A673 (cell line): Measurements from ENCODE around the gene TARBP1. TPM values are rescaled to one million over a fixed set of nuclear protein-coding genes. Genes with fewer than 3 reads are reported as not detected.

ENCODE experiments used
- BruUV-seq: library from RNA; stranded (reverse); fragments of 400-500 nt; replicated peaks from 2 replicates; lab custom pipeline; 2021; lab: Mats Ljungman, UMichigan
- CTCF ChIA-PET: fragments of 300-600 bp; sonication (Branson Sonifier 250); formaldehyde crosslinking; loops from one replicate; lab custom pipeline; 2022; ENCODE audit warnings: antibody characterized with exemption; lab: Charles Lee
- POLR2A ChIA-PET: fragments of 300-600 bp; sonication (Branson Sonifier 250); formaldehyde crosslinking; loops from one replicate; lab custom pipeline; 2022; ENCODE audit warnings: antibody characterized with exemption; ENCODE audit not compliant: low non-redundant PET; lab: Charles Lee
- DNase-seq: peaks from one replicate; pipeline ENCODE4 v3.0.0-alpha.2; 2015; ENCODE audit warnings: low spot score
- H3K27ac ChIP-seq: fragments of 200-600 bp; sonication (generic); 2 replicates; pipeline ENCODE4 v1.5.1; 2016; ENCODE audit warnings: mixed run types, low read depth, mild to moderate bottlenecking, mixed read lengths, antibody characterized with exemption, low read length; ENCODE audit not compliant: poor library complexity, severe bottlenecking
- H3K27me3 ChIP-seq: fragments of 200-600 bp; sonication (generic); replicated peaks from 2 replicates; pipeline ENCODE4 v1.6.1; 2017; ENCODE audit warnings: mixed run types, low read depth, mild to moderate bottlenecking, mixed read lengths, antibody characterized with exemption, low read length; ENCODE audit not compliant: insufficient read depth, poor library complexity
- H3K36me3 ChIP-seq: fragments of 200-600 bp; sonication (generic); 2 replicates; pipeline ENCODE4 v1.6.1; 2016; ENCODE audit warnings: mixed run types, mild to moderate bottlenecking, mixed read lengths, antibody characterized with exemption, low read length; ENCODE audit not compliant: insufficient read depth, poor library complexity, severe bottlenecking
- H3K4me1 ChIP-seq: fragments of 200-600 bp; sonication (generic); 2 replicates; pipeline ENCODE4 v1.6.1; 2017; ENCODE audit warnings: mixed run types, mild to moderate bottlenecking, mixed read lengths, antibody characterized with exemption, low read length; ENCODE audit not compliant: insufficient read depth, poor library complexity, severe bottlenecking
- H3K4me3 ChIP-seq: fragments of 200-600 bp; sonication (generic); 2 replicates; pipeline ENCODE4 v1.5.1; 2016; ENCODE audit warnings: low read depth, mixed run types, mild to moderate bottlenecking, mixed read lengths, low read length; ENCODE audit not compliant: poor library complexity, severe bottlenecking
- H3K9me3 ChIP-seq: fragments of 200-600 bp; sonication (generic); 2 replicates; pipeline ENCODE4 v1.6.1; 2016; ENCODE audit warnings: mixed run types, low read depth, mild to moderate bottlenecking, mixed read lengths, antibody characterized with exemption, low read length; ENCODE audit not compliant: poor library complexity, severe bottlenecking
- EZH2 ChIP-seq: fragments of 200-600 bp; sonication (generic); IDR thresholded peaks from 2 replicates; pipeline ENCODE4 v1.6.1; 2017; ENCODE audit warnings: borderline replicate concordance, low read depth, mild to moderate bottlenecking, mixed read lengths, antibody characterized with exemption, low read length; ENCODE audit not compliant: poor library complexity, severe bottlenecking
- intact Hi-C: fragments of 100-400 bp; cut with micrococcal nuclease; formaldehyde crosslinking; loops from one replicate; pipeline ENCODE4 v1.10.0; 2022; ENCODE audit not compliant: unreplicated experiment
- total RNA-seq: library from RNA; stranded (reverse); gene quantifications from 2 replicates; pipeline ENCODE4 v1.2.3, GENCODE V29; 2021
- TF ChIP-seq, protein P1 (sequence below): fragments of 300-800, 200-600 bp; sonication (generic); conservative IDR thresholded peaks from 2 replicates; pipeline ENCODE4 v1.5.1; 2017; ENCODE audit warnings: low read depth, mild to moderate bottlenecking, antibody characterized with exemption, low read length, moderate library complexity, mixed read lengths

TARBP1 gene
- total RNA-seq, 1 experiment from 2014 or later, result 28.0 TPM

DNA sequence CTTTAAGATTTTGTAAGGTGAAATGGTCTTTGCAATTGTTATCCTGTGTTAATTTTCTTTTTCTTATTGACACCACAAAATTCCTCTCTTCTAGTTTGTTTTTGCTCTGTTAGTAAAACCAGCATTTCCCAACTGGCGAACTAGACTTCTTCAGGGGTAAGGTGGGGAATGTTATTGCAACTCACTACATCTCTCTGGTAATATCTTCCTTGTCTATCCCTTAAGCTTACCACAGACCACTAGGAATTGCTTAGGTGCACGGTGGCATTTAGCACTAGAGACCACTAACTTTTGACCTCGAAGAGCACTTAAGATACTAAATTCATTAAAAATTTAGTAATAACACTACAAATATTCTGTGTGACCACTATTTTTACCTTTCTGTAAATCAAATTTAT, 109.9 kb downstream of the TARBP1 start:
- H3K9me3 ChIP-seq, result no peaks in the 10 kb centered on the region
- CTCF ChIA-PET, result no interaction called here
- H3K4me3 ChIP-seq, result no peak overlapping the region
- POLR2A ChIA-PET, result no interaction called here
- H3K4me1 ChIP-seq, result peaks cover 9% of the 10 kb centered on the region
- TF ChIP-seq, protein P1, sequence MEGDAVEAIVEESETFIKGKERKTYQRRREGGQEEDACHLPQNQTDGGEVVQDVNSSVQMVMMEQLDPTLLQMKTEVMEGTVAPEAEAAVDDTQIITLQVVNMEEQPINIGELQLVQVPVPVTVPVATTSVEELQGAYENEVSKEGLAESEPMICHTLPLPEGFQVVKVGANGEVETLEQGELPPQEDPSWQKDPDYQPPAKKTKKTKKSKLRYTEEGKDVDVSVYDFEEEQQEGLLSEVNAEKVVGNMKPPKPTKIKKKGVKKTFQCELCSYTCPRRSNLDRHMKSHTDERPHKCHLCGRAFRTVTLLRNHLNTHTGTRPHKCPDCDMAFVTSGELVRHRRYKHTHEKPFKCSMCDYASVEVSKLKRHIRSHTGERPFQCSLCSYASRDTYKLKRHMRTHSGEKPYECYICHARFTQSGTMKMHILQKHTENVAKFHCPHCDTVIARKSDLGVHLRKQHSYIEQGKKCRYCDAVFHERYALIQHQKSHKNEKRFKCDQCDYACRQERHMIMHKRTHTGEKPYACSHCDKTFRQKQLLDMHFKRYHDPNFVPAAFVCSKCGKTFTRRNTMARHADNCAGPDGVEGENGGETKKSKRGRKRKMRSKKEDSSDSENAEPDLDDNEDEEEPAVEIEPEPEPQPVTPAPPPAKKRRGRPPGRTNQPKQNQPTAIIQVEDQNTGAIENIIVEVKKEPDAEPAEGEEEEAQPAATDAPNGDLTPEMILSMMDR, result no peak
- TF ChIP-seq EZH2, result no peak
- intact Hi-C loops, result no loop called here
- no TSS peak for BruUV-seq
- H3K36me3 ChIP-seq, result no peaks in the 10 kb centered on the region
- no peaks in the 10 kb centered on the region for H3K27me3 ChIP-seq
- DNase-seq, result no peak
- no peak overlapping the region for H3K27ac ChIP-seq

DNA sequence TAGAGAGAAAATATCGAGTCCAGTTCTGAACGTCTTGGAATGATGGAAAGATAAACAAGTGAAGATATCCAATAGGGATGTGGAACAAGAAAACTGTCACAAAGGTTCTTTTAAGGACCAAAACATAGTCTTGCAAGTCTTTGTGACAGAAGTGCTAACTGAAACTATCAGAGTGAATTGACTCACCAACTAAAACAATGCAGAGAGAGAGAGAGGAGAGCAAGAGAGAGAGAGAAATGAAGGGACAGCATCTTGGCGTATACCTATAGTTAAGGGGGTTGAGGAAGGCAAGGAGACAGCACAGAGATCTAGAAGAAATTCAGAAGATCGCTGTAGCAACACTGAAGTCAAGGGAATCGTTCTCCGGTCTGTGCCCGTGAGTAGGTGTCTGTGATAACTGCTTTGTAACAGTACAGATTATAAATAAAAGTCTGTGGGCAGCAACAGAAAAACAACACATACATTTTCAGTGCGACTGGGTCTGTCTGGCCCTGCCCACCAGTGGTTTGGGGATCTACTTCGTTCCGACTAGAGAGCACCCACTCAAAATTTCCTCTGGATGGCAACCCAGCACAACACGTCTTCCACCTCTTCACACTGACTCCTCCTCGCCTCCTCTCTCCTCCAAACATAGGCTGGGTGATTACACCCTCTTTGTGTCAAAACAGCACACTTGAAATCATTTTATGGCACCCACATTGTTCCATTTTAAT, 110.5 kb downstream of the TARBP1 start:
- Histone ChIP-seq H3K27ac (no peak overlapping the region), H3K9me3 (no peaks in the 10 kb centered on the region), H3K36me3 (no peaks in the 10 kb centered on the region), H3K4me3 (no peak overlapping the region), H3K27me3 (no peaks in the 10 kb centered on the region), H3K4me1 (peaks cover 8% of the 10 kb centered on the region)
- BruUV-seq, result no TSS peak
- intact Hi-C loops, result no loop called here
- CTCF ChIA-PET, result no interaction called here
- DNase-seq, result no peak
- POLR2A ChIA-PET, result no interaction called here
- TF ChIP-seq, protein P1, result no peak
- TF ChIP-seq EZH2, result no peak

- TF ChIP-seq EZH2, result no peak
- TF ChIP-seq, protein P1, result no peak
- no peaks in the 10 kb centered on the region for H3K9me3 ChIP-seq
- no peak for DNase-seq
- POLR2A ChIA-PET, result no interaction called here
- no peak overlapping the region for H3K4me3 ChIP-seq
- no peaks in the 10 kb centered on the region for H3K4me1 ChIP-seq
- H3K27me3 ChIP-seq, result no peaks in the 10 kb centered on the region
- H3K27ac ChIP-seq, result no peak overlapping the region
- CTCF ChIA-PET, result no interaction called here
- BruUV-seq, result no TSS peak
- intact Hi-C loops, result no loop called here
- no peaks in the 10 kb centered on the region for H3K36me3 ChIP-seq
Measured at GRCh38 chr1:234362558-234362957, 116.4 kb downstream of the TARBP1 start.
